Stimulated activated CD4-positive, alpha-beta T cell treated with anti-CD3 and anti-CD28 coated beads, Interleukin-12 subunit alpha, Interleukin-12 subunit beta, amount 100 ng/mL, for 24 hours (primary cell): Measurements from ENCODE around the gene KAZALD1.
A peak's percentile ranks its signal among the peaks of the same experiment; 100 is the strongest.

ENCODE experiments used
- DNase-seq, 2 experiments: peaks; one replicate each; pipeline ENCODE4 v3.0.0-alpha.2; 2020; ENCODE audit warnings: low read depth in 2 of 2

Gene KAZALD1

GRCh38 chr10:101066896-101067355 lies 5.1 kb downstream of the KAZALD1 start:
- DNase-seq, result no peak

- DNase-seq, result peak; percentile 54 to 81
Measured at GRCh38 chr10:101067356-101068083, 5.7 kb downstream of the KAZALD1 start.

- DNase-seq, result no peak
Measured at GRCh38 chr10:101069441-101069840, 7.7 kb downstream of the KAZALD1 start.

GRCh38 chr10:101070098-101070497 lies 8.3 kb downstream of the KAZALD1 start:
- no peak for DNase-seq

- no peak for DNase-seq
Measured at GRCh38 chr10:101071267-101071884, 9.6 kb downstream of the KAZALD1 start.

- DNase-seq, result no peak
Measured at GRCh38 chr10:101071885-101072433, 10.2 kb downstream of the KAZALD1 start.

- DNase-seq, result no peak
Measured at GRCh38 chr10:101072923-101073322, 11.1 kb downstream of the KAZALD1 start.

- DNase-seq, result no peak
Measured at GRCh38 chr10:101073631-101074030, 11.8 kb downstream of the KAZALD1 start.

- no peak for DNase-seq
Measured at GRCh38 chr10:101075775-101076174, 14.0 kb downstream of the KAZALD1 start.

- DNase-seq, result no peak
Measured at GRCh38 chr10:101076630-101077029, 14.8 kb downstream of the KAZALD1 start.

GRCh38 chr10:101079874-101080273 lies 18.1 kb downstream of the KAZALD1 start:
- DNase-seq, result no peak

GRCh38 chr10:101080933-101081931 lies 19.4 kb downstream of the KAZALD1 start:
- no peak for DNase-seq

GRCh38 chr10:101085846-101086245 lies 24.1 kb downstream of the KAZALD1 start:
- no peak for DNase-seq

GRCh38 chr10:101087376-101087775 lies 25.6 kb downstream of the KAZALD1 start:
- DNase-seq, result no peak

- no peak for DNase-seq
Measured at GRCh38 chr10:101087965-101088364, 26.2 kb downstream of the KAZALD1 start.

- DNase-seq, result no peak
Measured at GRCh38 chr10:101089520-101090299, 27.9 kb downstream of the KAZALD1 start.

- DNase-seq, result no peak
Measured at GRCh38 chr10:101090597-101090996, 28.8 kb downstream of the KAZALD1 start.

- DNase-seq, result no peak
Measured at GRCh38 chr10:101091546-101092290, 29.9 kb downstream of the KAZALD1 start.

- no peak for DNase-seq
Measured at GRCh38 chr10:101092881-101093354, 31.1 kb downstream of the KAZALD1 start.
